ENCODE data around the gene TIMP3. TPM values are rescaled to one million over a fixed set of nuclear protein-coding genes. Genes with fewer than 3 reads are reported as not detected.

TIMP3 gene
- total RNA-seq, 2 experiments from 2014 or later: not detected

DNA sequence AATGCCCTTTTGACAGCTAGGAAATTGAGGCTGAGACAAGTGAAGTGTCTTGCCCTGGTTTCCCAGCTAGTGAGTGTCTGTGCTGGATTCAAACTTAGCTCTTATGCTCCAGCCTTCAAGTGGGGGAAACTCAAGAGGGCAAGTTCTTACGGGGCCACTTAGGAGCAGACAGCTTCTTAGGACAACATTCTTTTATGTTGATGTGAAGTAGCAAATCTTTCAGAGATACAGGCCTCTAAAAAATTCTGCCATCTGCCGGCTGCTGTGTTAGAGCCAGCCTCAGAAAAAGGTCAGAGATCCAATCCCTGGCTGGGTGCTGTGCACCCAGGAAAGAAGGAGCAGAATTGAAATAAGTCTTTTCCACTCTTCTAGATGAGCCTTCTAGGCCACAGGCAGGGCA lies 26.6 kb downstream of the TIMP3 start:
- ChIA-PET CTCF (interaction anchor here (1.3 kb wide), 1 partner anchor 8 kb away, joined by 9 read pairs; no protein-coding TSS in a partner anchor), POLR2A (no interaction called here)
- Mint-ChIP-seq H3K4me3 (no peak overlapping the region), H3K36me3 (no peaks in the 10 kb centered on the region), H3K9me3 (no peaks in the 10 kb centered on the region), H3K27ac (no peak overlapping the region), H3K27me3 (no peaks in the 10 kb centered on the region), H3K4me1 (ENCODE audit: low read depth) (no peaks in the 10 kb centered on the region)
- intact Hi-C loops (cut with micrococcal nuclease): no loop called here
- no peak for DNase-seq

DNA sequence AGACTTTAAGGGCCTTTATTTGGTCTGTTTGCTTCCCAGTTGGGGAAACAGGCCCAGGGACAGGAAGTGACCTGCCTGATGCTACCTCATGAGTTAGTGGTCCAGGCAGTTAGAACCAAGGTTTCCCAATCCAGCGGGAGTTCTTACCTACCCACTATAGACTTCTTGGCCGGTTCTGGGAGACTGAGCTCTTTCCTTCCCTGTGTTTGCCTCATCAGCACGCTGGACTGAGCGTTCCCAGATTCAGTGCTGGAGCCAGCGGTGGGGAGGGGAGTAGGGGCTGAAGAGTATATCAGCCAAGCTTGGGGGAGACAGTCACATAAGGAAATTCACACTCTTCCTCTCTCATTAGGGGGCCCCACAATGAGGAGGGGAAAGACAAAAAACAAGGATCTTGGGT lies 27.1 kb downstream of the TIMP3 start:
- DNase-seq: no peak
- H3K4me3 Mint-ChIP-seq: no peak overlapping the region
- ChIA-PET CTCF (no interaction called here), POLR2A (no interaction called here)
- no peak overlapping the region for H3K27ac Mint-ChIP-seq
- no peaks in the 10 kb centered on the region for H3K36me3 Mint-ChIP-seq
- H3K4me1 Mint-ChIP-seq (ENCODE audit: low read depth): no peaks in the 10 kb centered on the region
- intact Hi-C loops (cut with micrococcal nuclease): no loop called here
- H3K27me3 Mint-ChIP-seq: no peaks in the 10 kb centered on the region
- H3K9me3 Mint-ChIP-seq: no peaks in the 10 kb centered on the region

DNA sequence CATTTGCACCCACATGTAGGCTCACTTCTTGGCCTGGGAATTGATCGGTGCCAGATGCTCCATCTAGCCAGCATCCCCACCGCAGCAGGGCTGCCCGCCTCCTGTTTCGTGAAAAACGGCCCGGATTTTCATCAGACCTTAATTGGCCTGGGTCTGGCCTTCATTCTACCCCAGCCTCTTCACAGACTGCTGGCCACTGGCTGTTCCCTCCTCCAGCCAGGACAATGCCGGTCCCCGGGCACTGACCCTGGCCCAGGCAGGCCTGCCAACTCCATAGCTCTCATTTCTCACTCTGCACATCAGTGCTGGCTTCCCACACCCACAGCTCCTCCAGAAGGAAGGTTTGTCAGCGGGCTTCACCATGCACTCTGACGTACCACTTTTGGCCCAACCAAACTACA lies 27.9 kb downstream of the TIMP3 start:
- DNase-seq: no peak
- Mint-ChIP-seq H3K9me3 (no peaks in the 10 kb centered on the region), H3K27me3 (no peaks in the 10 kb centered on the region), H3K4me1 (ENCODE audit: low read depth) (no peaks in the 10 kb centered on the region), H3K27ac (no peak overlapping the region), H3K4me3 (no peak overlapping the region), H3K36me3 (no peaks in the 10 kb centered on the region)
- ChIA-PET CTCF (no interaction called here), POLR2A (no interaction called here)
- intact Hi-C loops (cut with micrococcal nuclease): no loop called here

- Mint-ChIP-seq H3K4me3 (no peak overlapping the region), H3K36me3 (no peaks in the 10 kb centered on the region), H3K27me3 (no peaks in the 10 kb centered on the region), H3K9me3 (no peaks in the 10 kb centered on the region), H3K27ac (no peak overlapping the region), H3K4me1 (ENCODE audit: low read depth) (no peaks in the 10 kb centered on the region)
- ChIA-PET POLR2A (no interaction called here), CTCF (interaction anchor here (0.9 kb wide), 1 partner anchor 69 kb away, joined by 3 read pairs; no protein-coding TSS in a partner anchor)
- DNase-seq: no peak
- intact Hi-C loops (cut with micrococcal nuclease): no loop called here
Observed at GRCh38 chr22:32830473-32830872, 29.0 kb downstream of the TIMP3 start.

GRCh38 chr22:32830957-32831356 lies 29.5 kb downstream of the TIMP3 start:
- DNase-seq: no peak
- intact Hi-C loops (cut with micrococcal nuclease): no loop called here
- Mint-ChIP-seq H3K27me3 (no peaks in the 10 kb centered on the region), H3K36me3 (no peaks in the 10 kb centered on the region), H3K4me1 (ENCODE audit: low read depth) (no peaks in the 10 kb centered on the region), H3K4me3 (no peak overlapping the region), H3K9me3 (no peaks in the 10 kb centered on the region), H3K27ac (no peak overlapping the region)
- ChIA-PET POLR2A (no interaction called here), CTCF (no interaction called here)

DNA sequence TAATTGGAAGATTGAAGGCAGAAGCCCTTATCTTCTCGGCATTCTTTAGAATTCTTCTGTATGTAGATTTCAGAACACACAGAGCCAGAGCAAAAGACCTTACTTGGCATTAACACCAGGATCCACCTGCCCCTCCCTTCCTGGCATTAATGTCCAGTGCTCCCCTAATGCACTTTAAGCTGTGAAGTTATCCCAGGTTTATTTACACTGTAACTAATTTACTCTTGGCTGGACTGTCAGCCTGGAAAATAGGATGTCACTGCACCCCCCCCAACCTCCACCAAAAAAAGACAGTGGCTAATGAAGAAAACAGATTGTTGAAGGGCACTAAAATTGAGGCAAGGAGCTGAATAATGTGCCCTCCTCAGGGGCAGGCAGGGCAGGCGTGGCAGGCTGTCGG lies 30.1 kb downstream of the TIMP3 start:
- H3K36me3 Mint-ChIP-seq: no peaks in the 10 kb centered on the region
- DNase-seq: no peak
- intact Hi-C loops (cut with micrococcal nuclease): no loop called here
- ChIA-PET CTCF (no interaction called here), POLR2A (no interaction called here)
- H3K27me3 Mint-ChIP-seq: no peaks in the 10 kb centered on the region
- H3K27ac Mint-ChIP-seq: no peak overlapping the region
- H3K4me1 Mint-ChIP-seq (ENCODE audit: low read depth): no peaks in the 10 kb centered on the region
- H3K9me3 Mint-ChIP-seq: no peaks in the 10 kb centered on the region
- no peak overlapping the region for H3K4me3 Mint-ChIP-seq

DNA sequence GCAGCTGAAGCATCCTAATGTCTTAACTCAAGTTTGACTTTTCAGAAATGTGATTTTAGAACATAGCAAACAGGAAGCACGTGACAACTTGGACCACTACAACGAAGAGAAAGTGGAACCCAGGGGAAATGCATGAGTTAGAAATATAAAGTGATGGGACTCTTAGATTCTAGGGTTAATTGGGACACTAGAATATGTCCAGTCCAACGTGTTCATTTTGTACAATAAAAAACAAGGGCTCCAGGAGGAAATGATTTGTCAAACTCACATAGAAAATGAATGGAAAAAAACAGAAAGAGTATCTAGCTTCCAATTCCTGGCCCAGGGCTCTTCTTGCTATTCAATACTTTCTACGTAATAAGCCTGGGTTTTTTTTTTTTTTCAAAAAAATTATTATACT lies 30.7 kb downstream of the TIMP3 start:
- POLR2A ChIA-PET: interaction anchor here (0.6 kb wide), 1 partner anchor 72 kb away, joined by 4 read pairs; no protein-coding TSS in a partner anchor
- Mint-ChIP-seq H3K27ac (no peak overlapping the region), H3K27me3 (no peaks in the 10 kb centered on the region), H3K4me1 (ENCODE audit: low read depth) (no peaks in the 10 kb centered on the region), H3K36me3 (no peaks in the 10 kb centered on the region), H3K9me3 (no peaks in the 10 kb centered on the region), H3K4me3 (no peak overlapping the region)
- intact Hi-C loops (cut with micrococcal nuclease): no loop called here
- DNase-seq: no peak
- CTCF ChIA-PET: no interaction called here

- no peaks in the 10 kb centered on the region for H3K36me3 Mint-ChIP-seq
- POLR2A ChIA-PET: no interaction called here
- H3K27ac Mint-ChIP-seq: no peak overlapping the region
- CTCF ChIA-PET: interaction anchor here (1.3 to 1.6 kb wide), 2 partner anchors 9 to 30 kb away, joined by 4 to 9 read pairs; no protein-coding TSS in a partner anchor
- no peaks in the 10 kb centered on the region for H3K4me1 Mint-ChIP-seq (ENCODE audit: low read depth)
- intact Hi-C loops (cut with micrococcal nuclease): no loop called here
- no peaks in the 10 kb centered on the region for H3K27me3 Mint-ChIP-seq
- no peak for DNase-seq
- H3K4me3 Mint-ChIP-seq: no peak overlapping the region
- no peaks in the 10 kb centered on the region for H3K9me3 Mint-ChIP-seq
Observed at GRCh38 chr22:32836280-32837123, 35.0 kb downstream of the TIMP3 start.

DNA sequence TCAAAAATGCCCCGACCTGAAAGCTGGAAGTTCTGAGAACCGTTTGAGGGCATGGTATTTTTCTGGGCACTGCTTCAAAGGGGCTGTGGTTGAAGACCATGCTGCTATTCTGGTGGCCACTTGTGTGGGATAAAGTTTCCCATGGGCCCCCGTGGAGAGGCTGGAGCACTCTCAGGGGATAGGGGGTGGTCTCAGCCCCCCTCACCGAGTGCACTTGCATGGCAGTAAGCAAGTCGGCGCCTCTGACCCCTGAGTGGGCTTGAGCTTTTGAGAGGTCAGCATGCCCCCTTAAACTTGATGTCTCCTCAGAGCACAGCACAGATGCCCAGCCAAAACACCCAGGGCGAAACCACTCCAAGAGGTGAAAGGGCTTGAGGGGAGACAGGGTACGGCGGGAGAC lies 35.6 kb downstream of the TIMP3 start:
- Mint-ChIP-seq H3K27ac (no peak overlapping the region), H3K4me3 (no peak overlapping the region), H3K36me3 (no peaks in the 10 kb centered on the region), H3K27me3 (no peaks in the 10 kb centered on the region), H3K4me1 (ENCODE audit: low read depth) (no peaks in the 10 kb centered on the region), H3K9me3 (no peaks in the 10 kb centered on the region)
- DNase-seq: no peak
- CTCF ChIA-PET: interaction anchor here (0.6 to 1.6 kb wide), 2 partner anchors 10 to 32 kb away, joined by 3 to 9 read pairs; no protein-coding TSS in a partner anchor
- POLR2A ChIA-PET: no interaction called here
- intact Hi-C loops (cut with micrococcal nuclease): no loop called here

DNA sequence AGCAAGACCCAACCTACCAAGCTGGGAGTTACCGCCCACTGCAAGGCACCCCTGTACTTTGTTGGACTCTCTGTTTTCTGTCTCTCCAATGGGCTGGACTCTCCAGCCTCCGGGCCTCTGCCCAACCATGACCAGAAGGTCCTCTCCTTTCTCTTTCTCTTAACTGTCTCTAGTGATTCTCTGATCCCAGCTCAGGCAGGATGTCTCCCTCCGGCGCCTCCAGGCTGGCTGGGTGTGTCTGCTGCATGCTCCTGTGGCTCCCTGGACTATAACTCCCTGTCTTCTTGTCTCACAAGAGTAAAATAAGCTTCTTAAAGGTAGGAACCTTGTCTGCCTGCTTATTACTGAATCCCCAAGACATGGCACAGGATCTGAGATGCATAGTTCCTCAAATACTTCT lies 36.3 kb downstream of the TIMP3 start:
- Mint-ChIP-seq H3K9me3 (no peaks in the 10 kb centered on the region), H3K27me3 (no peaks in the 10 kb centered on the region), H3K4me1 (ENCODE audit: low read depth) (no peaks in the 10 kb centered on the region), H3K27ac (no peak overlapping the region), H3K4me3 (no peak overlapping the region), H3K36me3 (no peaks in the 10 kb centered on the region)
- intact Hi-C loops (cut with micrococcal nuclease): no loop called here
- ChIA-PET POLR2A (no interaction called here), CTCF (interaction anchor here (0.6 to 1.0 kb wide), 2 partner anchors 31 to 41 kb away, joined by 3 read pairs; no protein-coding TSS in a partner anchor)
- no peak for DNase-seq

GRCh38 chr22:32839831-32840584 lies 38.5 kb downstream of the TIMP3 start:
- CTCF ChIA-PET: no interaction called here
- no peaks in the 10 kb centered on the region for H3K4me1 Mint-ChIP-seq (ENCODE audit: low read depth)
- H3K36me3 Mint-ChIP-seq: no peaks in the 10 kb centered on the region
- H3K27me3 Mint-ChIP-seq: peaks cover 6% of the 10 kb centered on the region
- H3K4me3 Mint-ChIP-seq: no peak overlapping the region
- intact Hi-C loops (cut with micrococcal nuclease): no loop called here
- no peak for DNase-seq
- no peak overlapping the region for H3K27ac Mint-ChIP-seq
- H3K9me3 Mint-ChIP-seq: no peaks in the 10 kb centered on the region
- POLR2A ChIA-PET: no interaction called here

DNA sequence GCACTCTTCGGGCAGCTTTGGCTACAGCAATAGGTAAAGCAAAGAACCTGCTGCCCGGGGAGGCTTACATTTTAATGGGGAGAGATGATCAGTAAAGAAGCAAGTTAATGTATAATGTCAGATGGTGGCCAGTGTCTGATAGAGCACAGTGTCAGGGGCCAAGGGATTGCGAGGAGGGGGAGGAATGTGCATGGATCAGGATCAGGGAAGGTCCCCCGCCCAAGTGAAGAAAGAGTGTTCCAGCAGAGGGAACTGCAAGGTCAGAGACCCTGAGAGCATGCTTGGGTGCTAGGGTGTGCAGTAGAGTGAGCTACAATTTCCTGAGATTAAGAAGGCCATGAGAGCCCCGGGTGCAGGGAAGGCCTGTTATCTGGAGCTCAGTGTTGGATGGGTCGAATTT lies 39.7 kb downstream of the TIMP3 start:
- CTCF ChIA-PET: no interaction called here
- intact Hi-C loops (cut with micrococcal nuclease): no loop called here
- no peaks in the 10 kb centered on the region for H3K9me3 Mint-ChIP-seq

More for the DNA sequence above, 39.7 kb downstream of the TIMP3 start:
- no peaks in the 10 kb centered on the region for H3K4me1 Mint-ChIP-seq (ENCODE audit: low read depth)
- H3K4me3 Mint-ChIP-seq: no peak overlapping the region
- peaks cover 12% of the 10 kb centered on the region for H3K27me3 Mint-ChIP-seq
- POLR2A ChIA-PET: no interaction called here
- no peak for DNase-seq
- H3K36me3 Mint-ChIP-seq: no peaks in the 10 kb centered on the region
- no peak overlapping the region for H3K27ac Mint-ChIP-seq

Measured in activated CD4-positive, alpha-beta memory T cell treated with anti-CD3 and anti-CD28 coated beads for 36 hours (primary cell).